ENCODE results near the gene TACC3. TPM values are rescaled to one million over a fixed set of nuclear protein-coding genes. Genes with fewer than 3 reads are reported as not detected.

TACC3 gene
- polyA plus RNA-seq, 4 donors: 11.9 to 41.4 (median 18.5) TPM

GRCh38 chr4:1760521-1761071, 39.3 kb downstream of the TACC3 start:
- 39 to 57% (median 41%) methylated on average over 22 to 25 of the region's 25 CpGs for WGBS, 3 donors
- DNase-seq (no peak), FAIRE-seq (no peak)
- Histone ChIP-seq H3K27me3 (ENCODE audit: control insufficient read depth in 3 of 3, insufficient read depth in 3 of 3, low read length in 3 of 3) (peaks cover 0 to 8% (median 5%) of the 10 kb centered on the region in 3 donors), H3K36me3 (ENCODE audit: control insufficient read depth in 3 of 3, insufficient read depth in 2 of 3, low read depth in 1 of 3, low read length in 3 of 3) (peaks cover 0 to 2% (median 0%) of the 10 kb centered on the region in 3 donors), H3K27ac (ENCODE audit: low read depth in 1 of 3, low read length in 2 of 3) (no peak overlapping the region), H3K9me3 (ENCODE audit: control insufficient read depth in 2 of 2, insufficient read depth in 1 of 2, low read depth in 1 of 2, low read length in 1 of 2) (no peaks in the 10 kb centered on the region), H3K4me3 (ENCODE audit: low read depth in 1 of 3, low read length in 3 of 3) (no peak overlapping the region), H3K4me1 (ENCODE audit: control insufficient read depth in 3 of 3, insufficient read depth in 2 of 3, low read depth in 1 of 3, low read length in 2 of 3) (peaks cover 0 to 11% (median 0%) of the 10 kb centered on the region in 3 donors)

DNA sequence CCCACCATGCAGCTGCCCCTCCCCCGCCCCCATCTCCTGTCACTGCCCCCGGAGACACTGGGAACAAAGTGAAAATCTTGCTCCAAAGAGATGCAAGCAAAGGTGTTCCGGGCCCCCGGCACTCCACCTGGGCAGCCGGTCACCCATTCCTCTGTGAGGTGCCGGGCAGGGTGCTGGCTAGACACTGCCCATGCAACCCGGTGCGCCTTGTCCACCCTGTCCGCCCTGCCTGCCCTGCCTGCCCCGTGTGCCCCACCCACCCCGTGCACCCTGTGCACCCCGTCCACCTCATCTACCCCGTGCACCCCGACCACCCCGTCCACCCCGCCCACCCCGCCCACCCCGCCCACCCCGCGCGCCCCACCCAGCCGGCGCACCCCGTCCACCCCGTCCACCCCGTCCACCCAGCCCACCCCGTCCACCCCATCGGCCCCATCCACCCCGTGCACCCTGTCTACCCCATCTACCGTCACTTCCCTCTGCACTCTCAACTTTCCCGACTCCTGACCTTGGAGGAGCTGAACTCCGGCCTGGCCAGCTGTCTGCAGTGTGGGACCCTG, 39.9 kb downstream of the TACC3 start:
- H3K4me3 ChIP-seq (ENCODE audit: low read depth in 1 of 3, low read length in 3 of 3): no peak overlapping the region
- DNase-seq: no peak
- peaks cover 0 to 16% (median 0%) of the 10 kb centered on the region in 3 donors for H3K4me1 ChIP-seq (ENCODE audit: control insufficient read depth in 3 of 3, insufficient read depth in 2 of 3, low read depth in 1 of 3, low read length in 2 of 3)
- H3K36me3 ChIP-seq (ENCODE audit: control insufficient read depth in 3 of 3, insufficient read depth in 2 of 3, low read depth in 1 of 3, low read length in 3 of 3): peaks cover 0 to 2% (median 0%) of the 10 kb centered on the region in 3 donors
- FAIRE-seq: no peak
- H3K27me3 ChIP-seq (ENCODE audit: control insufficient read depth in 3 of 3, insufficient read depth in 3 of 3, low read length in 3 of 3): peaks cover 0 to 8% (median 5%) of the 10 kb centered on the region in 3 donors
- no peaks in the 10 kb centered on the region for H3K9me3 ChIP-seq (ENCODE audit: control insufficient read depth in 2 of 2, insufficient read depth in 1 of 2, low read depth in 1 of 2, low read length in 1 of 2)
- H3K27ac ChIP-seq (ENCODE audit: low read depth in 1 of 3, low read length in 2 of 3): no peak overlapping the region
- WGBS, 3 donors: 42 to 64% (median 50%) methylated on average over 20 to 32 of the region's 32 CpGs

- WGBS, 3 donors: 62 to 83% (median 72%) methylated on average over 18 to 20 of the region's 20 CpGs
- peaks cover 0 to 8% (median 5%) of the 10 kb centered on the region in 3 donors for H3K27me3 ChIP-seq (ENCODE audit: control insufficient read depth in 3 of 3, insufficient read depth in 3 of 3, low read length in 3 of 3)
- FAIRE-seq: no peak
These were observed 41.1 kb downstream of the TACC3 start for GRCh38 chr4:1762264-1763010.

DNA sequence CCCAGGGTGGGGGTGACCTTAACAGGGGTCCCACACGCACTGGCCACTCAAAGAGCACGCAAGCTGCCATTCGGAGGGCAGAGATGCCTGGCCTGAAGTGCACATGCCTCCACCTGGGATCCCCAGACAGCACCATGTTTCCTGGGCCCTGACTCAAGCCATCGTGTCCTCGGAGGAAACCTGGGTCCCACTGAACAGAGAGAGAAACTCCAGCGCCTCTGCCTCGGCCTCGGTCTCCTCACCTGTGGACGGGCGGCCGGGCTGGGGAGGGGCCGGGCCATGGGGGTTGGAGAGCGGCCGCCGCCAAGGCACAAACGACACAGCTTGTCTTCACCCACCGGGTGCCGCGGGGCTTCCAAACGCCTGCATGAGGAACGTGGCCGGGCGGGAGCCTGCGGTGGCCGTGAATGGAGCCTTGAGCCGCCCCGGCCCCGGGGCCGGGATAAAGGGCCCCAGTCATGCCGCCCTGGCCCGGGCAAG, 41.8 kb downstream of the TACC3 start:
- peak overlapping the region in 1 of 3 donors; percentile 9 for H3K4me3 ChIP-seq (ENCODE audit: low read depth in 1 of 3, low read length in 3 of 3)
- H3K27me3 ChIP-seq (ENCODE audit: control insufficient read depth in 3 of 3, insufficient read depth in 3 of 3, low read length in 3 of 3): peaks cover 0 to 9% (median 5%) of the 10 kb centered on the region in 3 donors
- no peak for FAIRE-seq
- no peak overlapping the region for H3K27ac ChIP-seq (ENCODE audit: low read depth in 1 of 3, low read length in 2 of 3)
- no peak for DNase-seq
- H3K36me3 ChIP-seq (ENCODE audit: control insufficient read depth in 3 of 3, insufficient read depth in 2 of 3, low read depth in 1 of 3, low read length in 3 of 3): peaks cover 0 to 2% (median 0%) of the 10 kb centered on the region in 3 donors
- peaks cover 0 to 24% (median 0%) of the 10 kb centered on the region in 3 donors for H3K4me1 ChIP-seq (ENCODE audit: control insufficient read depth in 3 of 3, insufficient read depth in 2 of 3, low read depth in 1 of 3, low read length in 2 of 3)
- WGBS, 3 donors: 11 to 31% (median 31%) methylated on average over 28 to 31 of the region's 31 CpGs
- H3K9me3 ChIP-seq (ENCODE audit: control insufficient read depth in 2 of 2, insufficient read depth in 1 of 2, low read depth in 1 of 2, low read length in 1 of 2): no peaks in the 10 kb centered on the region

More at GRCh38 chr4:1762264-1763010, 41.1 kb downstream of the TACC3 start:
- Histone ChIP-seq H3K4me3 (ENCODE audit: low read depth in 1 of 3, low read length in 3 of 3) (no peak overlapping the region), H3K36me3 (ENCODE audit: control insufficient read depth in 3 of 3, insufficient read depth in 2 of 3, low read depth in 1 of 3, low read length in 3 of 3) (peaks cover 0 to 2% (median 0%) of the 10 kb centered on the region in 3 donors), H3K27ac (ENCODE audit: low read depth in 1 of 3, low read length in 2 of 3) (no peak overlapping the region), H3K9me3 (ENCODE audit: control insufficient read depth in 2 of 2, insufficient read depth in 1 of 2, low read depth in 1 of 2, low read length in 1 of 2) (no peaks in the 10 kb centered on the region), H3K4me1 (ENCODE audit: control insufficient read depth in 3 of 3, insufficient read depth in 2 of 3, low read depth in 1 of 3, low read length in 2 of 3) (peaks cover 0 to 21% (median 0%) of the 10 kb centered on the region in 3 donors)
- no peak for DNase-seq

GRCh38 chr4:1763550-1764080, 42.3 kb downstream of the TACC3 start:
- WGBS, 3 donors: 4 to 15% (median 14%) methylated on average over 16 to 36 of the region's 36 CpGs
- Histone ChIP-seq H3K27ac (ENCODE audit: low read depth in 1 of 3, low read length in 2 of 3) (no peak overlapping the region), H3K36me3 (ENCODE audit: control insufficient read depth in 3 of 3, insufficient read depth in 2 of 3, low read depth in 1 of 3, low read length in 3 of 3) (peaks cover 0 to 2% (median 0%) of the 10 kb centered on the region in 3 donors), H3K9me3 (ENCODE audit: control insufficient read depth in 2 of 2, insufficient read depth in 1 of 2, low read depth in 1 of 2, low read length in 1 of 2) (no peaks in the 10 kb centered on the region), H3K4me3 (ENCODE audit: low read depth in 1 of 3, low read length in 3 of 3) (no peak overlapping the region), H3K4me1 (ENCODE audit: control insufficient read depth in 3 of 3, insufficient read depth in 2 of 3, low read depth in 1 of 3, low read length in 2 of 3) (peaks cover 0 to 29% (median 0%) of the 10 kb centered on the region in 3 donors), H3K27me3 (ENCODE audit: control insufficient read depth in 3 of 3, insufficient read depth in 3 of 3, low read length in 3 of 3) (peaks cover 0 to 13% (median 5%) of the 10 kb centered on the region in 3 donors)
- FAIRE-seq: no peak
- DNase-seq: peak in 1 of 2 donors; percentile 69

DNA sequence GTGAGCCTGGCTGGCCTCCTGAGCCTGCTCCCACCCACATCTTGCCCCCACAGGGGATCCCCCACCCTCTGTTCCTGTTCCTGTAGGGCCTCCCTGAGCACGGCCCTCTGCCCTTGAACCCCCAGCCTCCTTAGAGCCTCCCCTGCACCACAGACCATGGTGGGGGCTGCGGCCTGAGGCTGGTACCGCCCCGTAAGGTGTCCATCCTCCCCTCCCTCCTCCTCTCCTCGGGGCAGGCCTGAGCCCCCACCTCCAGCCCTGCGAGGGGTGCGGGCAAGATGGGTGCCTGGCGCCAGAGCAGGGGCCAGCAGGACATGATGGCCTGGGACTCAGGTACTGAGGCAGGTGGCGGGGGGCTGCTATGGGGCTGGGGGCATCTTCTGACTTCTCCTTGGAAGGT, 43.3 kb downstream of the TACC3 start:
- no peak for FAIRE-seq
- WGBS, 3 donors: 73 to 91% (median 88%) methylated on average over 5 to 9 of the region's 9 CpGs
- DNase-seq: no peak
- H3K9me3 ChIP-seq (ENCODE audit: control insufficient read depth in 2 of 2, insufficient read depth in 1 of 2, low read depth in 1 of 2, low read length in 1 of 2): no peaks in the 10 kb centered on the region
- H3K27ac ChIP-seq (ENCODE audit: low read depth in 1 of 3, low read length in 2 of 3): no peak overlapping the region
- H3K4me3 ChIP-seq (ENCODE audit: low read depth in 1 of 3, low read length in 3 of 3): no peak overlapping the region
- peaks cover 0 to 13% (median 5%) of the 10 kb centered on the region in 3 donors for H3K27me3 ChIP-seq (ENCODE audit: control insufficient read depth in 3 of 3, insufficient read depth in 3 of 3, low read length in 3 of 3)
- peaks cover 0 to 40% (median 0%) of the 10 kb centered on the region in 3 donors for H3K4me1 ChIP-seq (ENCODE audit: control insufficient read depth in 3 of 3, insufficient read depth in 2 of 3, low read depth in 1 of 3, low read length in 2 of 3)
- H3K36me3 ChIP-seq (ENCODE audit: control insufficient read depth in 3 of 3, insufficient read depth in 2 of 3, low read depth in 1 of 3, low read length in 3 of 3): peaks cover 0 to 2% (median 0%) of the 10 kb centered on the region in 3 donors

DNA sequence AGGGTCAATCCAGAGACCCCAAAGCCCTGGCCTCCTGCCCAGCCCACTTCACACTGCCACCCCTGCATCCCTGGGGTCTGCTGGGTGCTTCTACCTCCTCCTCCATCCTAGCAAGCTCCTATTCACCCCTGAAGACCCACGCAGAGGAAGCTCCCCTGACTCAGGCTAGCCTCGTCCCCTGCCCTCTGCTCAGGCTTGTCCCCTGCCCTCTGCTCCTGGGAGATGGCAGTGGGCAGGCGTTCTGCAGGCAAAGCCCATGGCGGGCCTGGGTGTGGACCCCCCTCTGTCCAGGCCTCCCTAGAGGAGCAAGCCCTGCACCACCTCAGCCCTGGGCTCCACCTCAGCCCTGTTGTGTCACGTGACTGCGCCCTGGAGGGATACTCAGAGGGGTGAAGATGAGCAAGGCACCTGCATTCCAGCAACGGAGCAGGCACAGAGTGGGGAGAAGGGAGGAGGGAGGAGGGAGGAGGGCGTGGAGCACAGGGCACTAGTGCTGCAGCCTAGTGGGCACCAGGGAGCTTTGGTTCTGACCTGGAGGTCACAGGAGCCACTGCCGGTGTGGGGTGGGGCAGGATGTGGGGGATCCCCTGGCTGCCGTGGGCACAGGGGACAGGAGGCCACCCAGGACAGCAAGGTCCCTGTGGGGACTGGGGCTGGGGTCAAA, 44.2 kb downstream of the TACC3 start:
- DNase-seq (no peak), FAIRE-seq (no peak)
- no peak overlapping the region for H3K27ac ChIP-seq (ENCODE audit: low read depth in 1 of 3, low read length in 2 of 3)
- H3K36me3 ChIP-seq (ENCODE audit: control insufficient read depth in 3 of 3, insufficient read depth in 2 of 3, low read depth in 1 of 3, low read length in 3 of 3): peaks cover 0 to 2% (median 0%) of the 10 kb centered on the region in 3 donors
- no peaks in the 10 kb centered on the region for H3K9me3 ChIP-seq (ENCODE audit: control insufficient read depth in 2 of 2, insufficient read depth in 1 of 2, low read depth in 1 of 2, low read length in 1 of 2)
- H3K27me3 ChIP-seq (ENCODE audit: control insufficient read depth in 3 of 3, insufficient read depth in 3 of 3, low read length in 3 of 3): peaks cover 0 to 13% (median 5%) of the 10 kb centered on the region in 3 donors
- WGBS, 3 donors: 63 to 74% (median 66%) methylated on average over 10 of the region's 10 CpGs
- no peak overlapping the region for H3K4me3 ChIP-seq (ENCODE audit: low read depth in 1 of 3, low read length in 3 of 3)
- H3K4me1 ChIP-seq (ENCODE audit: control insufficient read depth in 3 of 3, insufficient read depth in 2 of 3, low read depth in 1 of 3, low read length in 2 of 3): peaks cover 0 to 47% (median 0%) of the 10 kb centered on the region in 3 donors
